ENCODE data around the gene TARS3.

TARS3 gene

GRCh38 chr15:101608201-101608600 is 116.1 kb downstream of the TARS3 start:
- no peak for DNase-seq (ENCODE audit: low read depth in 1 of 2, low spot score in 1 of 2)

- DNase-seq (ENCODE audit: low read depth in 1 of 2, low spot score in 1 of 2), result no peak
Measured at GRCh38 chr15:101607108-101607507, 117.2 kb downstream of the TARS3 start.

- no peak for DNase-seq (ENCODE audit: low read depth in 1 of 2, low spot score in 1 of 2)
Measured at GRCh38 chr15:101604124-101604874, 120.0 kb downstream of the TARS3 start.

All from activated T-helper 1 cell treated with anti-CD3 and anti-CD28 coated beads, Interleukin-2, amount 50 U/mL, for 16 hours (primary cell).